Vagina (tissue), 2 donors: Measurements from ENCODE around the gene PGAM1. TPM values are rescaled to one million over a fixed set of nuclear protein-coding genes. Genes with fewer than 3 reads are reported as not detected.

ENCODE experiments used
- DNase-seq, 2 donors: peaks; one replicate each; pipeline ENCODE4 v3.0.0-alpha.2; 2017; ENCODE audit errors: extremely low spot score in 2 of 2
- H3K27ac ChIP-seq: fragments of 200-600 bp; sonication (generic); one replicate; pipeline ENCODE4 v1.5.1; 2019
- H3K27me3 ChIP-seq: fragments of 200-600 bp; sonication (generic); one replicate; pipeline ENCODE4 v1.5.1; 2019
- H3K36me3 ChIP-seq, 2 donors: fragments of 200-600 bp; sonication (generic); one replicate each; pipeline ENCODE4 v1.5.1; 2017 to 2019
- H3K4me1 ChIP-seq: fragments of 200-600 bp; sonication (generic); one replicate; pipeline ENCODE4 v1.5.1; 2019
- H3K4me3 ChIP-seq, 2 donors: fragments of 200-600 bp; sonication (generic); 1 replicate in 1 of 2; 2 replicates in 1 of 2; pipeline ENCODE4 v1.5.1; 2016 to 2019
- H3K9me3 ChIP-seq: fragments of 200-600 bp; sonication (generic); one replicate; pipeline ENCODE4 v1.5.1; 2019
- POLR2A ChIP-seq, 2 donors: fragments of 450-650 bp; IDR thresholded peaks; one replicate each; pipeline ENCODE4 v1.6.1; 2017; ENCODE audit warnings: antibody characterized with exemption in 2 of 2, mild to moderate bottlenecking in 2 of 2, moderate library complexity in 2 of 2
- POLR2AphosphoS5 ChIP-seq, 2 donors: sonication (generic); formaldehyde crosslinking; IDR thresholded peaks; one replicate each; pipeline ENCODE4 v1.9.0; 2017; ENCODE audit warnings: antibody characterized with exemption in 2 of 2, mild to moderate bottlenecking in 2 of 2, low read depth in 1 of 2; ENCODE audit not compliant: insufficient read depth in 1 of 2
- intact Hi-C: fragments of 100-400 bp; cut with DNase I; formaldehyde crosslinking; loops from one replicate; pipeline ENCODE4 v1.15.1; 2023
- total RNA-seq: library from RNA; depleted of rRNA; stranded (reverse); fragments of >200 nt; gene quantifications from one replicate; pipeline ENCODE4 v1.2.3, GENCODE V29; 2016
- TF ChIP-seq, protein P1 (sequence below), 3 experiments: fragments of 450-650 bp in 2 of 3; fragments of 200-600 bp in 1 of 3; sonication (generic) in 1 of 3; IDR thresholded peaks; one replicate each; pipeline ENCODE4 v1.5.1; 2017 to 2019; ENCODE audit warnings: antibody characterized with exemption in 3 of 3, mild to moderate bottlenecking in 2 of 3, moderate library complexity in 2 of 3

PGAM1 gene
- total RNA-seq, 1 donor from 2014 or later, result 224 TPM

DNA sequence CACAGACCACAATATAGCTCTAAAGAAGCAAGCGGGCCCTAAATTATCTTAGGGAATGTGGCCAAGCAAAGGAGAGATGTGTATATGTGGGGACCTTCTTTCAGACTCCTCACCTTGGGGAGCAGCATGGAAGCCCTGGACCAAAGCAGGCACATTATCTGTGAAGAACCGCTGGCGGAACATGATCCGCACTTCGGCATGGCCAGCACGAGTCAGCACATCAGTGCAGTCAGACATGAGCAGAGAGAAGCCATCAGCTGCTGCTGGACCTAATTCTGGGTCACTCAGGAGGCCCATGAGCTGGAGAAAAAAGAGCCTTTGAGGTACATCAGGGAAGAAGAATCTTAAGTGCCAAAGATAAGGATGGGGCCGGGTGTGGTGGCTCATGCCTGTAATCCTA is 33.9 kb downstream of the PGAM1 start:
- H3K27ac ChIP-seq, result no peak overlapping the region
- intact Hi-C loops, result no loop called here
- DNase-seq, result no peak

DNA sequence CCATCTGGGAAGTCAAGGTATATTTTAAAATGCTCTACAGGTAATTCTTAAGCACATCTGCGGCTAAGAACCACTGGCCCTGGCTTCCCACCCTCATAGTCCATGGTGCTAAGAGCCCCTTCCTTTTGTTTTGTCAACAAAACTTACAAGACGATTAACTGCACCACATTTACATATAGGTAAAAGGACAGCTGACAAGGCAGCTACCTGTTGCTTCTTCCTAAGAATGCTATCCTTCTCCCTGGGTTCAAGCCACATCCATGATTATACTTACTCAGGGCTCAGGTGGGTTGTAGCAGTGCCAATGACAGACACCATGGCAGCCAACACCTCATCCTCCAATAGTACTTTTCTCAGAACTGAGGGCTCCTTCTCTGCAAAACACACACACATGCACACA is 36.3 kb downstream of the PGAM1 start:
- Histone ChIP-seq H3K4me1 (peaks cover 19% of the 10 kb centered on the region), H3K4me3 (no peak overlapping the region), H3K27ac (no peak overlapping the region), H3K9me3 (no peaks in the 10 kb centered on the region), H3K36me3 (peaks cover 5 to 95% of the 10 kb centered on the region in 2 donors), H3K27me3 (no peaks in the 10 kb centered on the region)
- intact Hi-C loops, result loop anchor here (2.0 kb wide), 1 partner anchor 90 kb away; no protein-coding TSS in a partner anchor
- DNase-seq, result no peak
- TF ChIP-seq, protein P1, sequence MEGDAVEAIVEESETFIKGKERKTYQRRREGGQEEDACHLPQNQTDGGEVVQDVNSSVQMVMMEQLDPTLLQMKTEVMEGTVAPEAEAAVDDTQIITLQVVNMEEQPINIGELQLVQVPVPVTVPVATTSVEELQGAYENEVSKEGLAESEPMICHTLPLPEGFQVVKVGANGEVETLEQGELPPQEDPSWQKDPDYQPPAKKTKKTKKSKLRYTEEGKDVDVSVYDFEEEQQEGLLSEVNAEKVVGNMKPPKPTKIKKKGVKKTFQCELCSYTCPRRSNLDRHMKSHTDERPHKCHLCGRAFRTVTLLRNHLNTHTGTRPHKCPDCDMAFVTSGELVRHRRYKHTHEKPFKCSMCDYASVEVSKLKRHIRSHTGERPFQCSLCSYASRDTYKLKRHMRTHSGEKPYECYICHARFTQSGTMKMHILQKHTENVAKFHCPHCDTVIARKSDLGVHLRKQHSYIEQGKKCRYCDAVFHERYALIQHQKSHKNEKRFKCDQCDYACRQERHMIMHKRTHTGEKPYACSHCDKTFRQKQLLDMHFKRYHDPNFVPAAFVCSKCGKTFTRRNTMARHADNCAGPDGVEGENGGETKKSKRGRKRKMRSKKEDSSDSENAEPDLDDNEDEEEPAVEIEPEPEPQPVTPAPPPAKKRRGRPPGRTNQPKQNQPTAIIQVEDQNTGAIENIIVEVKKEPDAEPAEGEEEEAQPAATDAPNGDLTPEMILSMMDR (IDR thresholded peaks at IDR 0.05), result no peak
- TF ChIP-seq POLR2A (IDR thresholded peaks at IDR 0.05), result no peak
- no peak for TF ChIP-seq POLR2AphosphoS5 (IDR thresholded peaks at IDR 0.05; ENCODE audit: insufficient read depth in 1 of 2, low read depth in 1 of 2)

More for the DNA sequence above, 33.9 kb downstream of the PGAM1 start:
- Histone ChIP-seq H3K4me1 (peaks cover 20% of the 10 kb centered on the region), H3K4me3 (no peak overlapping the region), H3K27me3 (no peaks in the 10 kb centered on the region), H3K36me3 (peaks cover 5 to 89% of the 10 kb centered on the region in 2 donors), H3K9me3 (no peaks in the 10 kb centered on the region)
- TF ChIP-seq, protein P1 (IDR thresholded peaks at IDR 0.05), result no peak
- TF ChIP-seq POLR2A (IDR thresholded peaks at IDR 0.05) (no peak), POLR2AphosphoS5 (IDR thresholded peaks at IDR 0.05; ENCODE audit: insufficient read depth in 1 of 2, low read depth in 1 of 2) (no peak)

DNA sequence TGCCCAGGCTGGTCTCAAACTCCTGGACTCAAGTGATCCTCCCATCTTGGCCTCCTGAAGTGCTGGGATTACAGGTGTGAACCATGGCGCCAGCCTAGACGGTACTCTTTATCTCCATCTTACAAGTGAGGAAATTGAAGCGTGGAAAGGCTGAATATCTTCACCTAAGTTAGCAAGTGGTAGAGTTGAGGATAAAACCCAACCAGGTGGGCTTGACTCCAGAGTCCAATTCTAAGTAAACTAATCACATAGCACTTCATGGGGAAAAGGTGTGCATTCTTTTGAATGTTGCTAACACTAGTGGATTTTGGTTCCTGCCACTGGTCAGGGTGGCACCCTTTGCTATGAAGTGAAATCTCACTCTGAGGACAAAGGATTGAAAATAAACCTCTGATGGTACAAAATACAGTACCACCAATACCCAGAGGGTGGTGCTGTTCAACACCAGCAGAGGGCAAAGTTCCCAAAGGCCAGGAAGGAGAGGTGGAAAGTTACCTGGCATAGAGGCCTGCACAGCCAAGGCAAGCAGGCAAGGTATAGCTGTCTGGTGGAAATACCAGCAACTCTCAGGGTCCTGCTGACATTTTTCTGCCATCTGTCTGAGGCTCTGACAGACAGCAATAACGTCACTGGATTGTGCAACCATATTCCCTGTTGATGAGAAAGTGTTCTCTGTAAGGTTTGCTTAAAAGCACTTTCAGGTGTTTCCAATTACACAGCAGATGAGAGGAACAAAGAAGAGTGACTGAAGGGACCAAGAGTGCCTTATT is 37.6 kb downstream of the PGAM1 start:
- Histone ChIP-seq H3K36me3 (peaks cover 5 to 98% of the 10 kb centered on the region in 2 donors), H3K4me3 (no peak overlapping the region), H3K4me1 (peaks cover 30% of the 10 kb centered on the region), H3K27ac (peak overlapping the region; percentile 76), H3K9me3 (no peaks in the 10 kb centered on the region), H3K27me3 (no peaks in the 10 kb centered on the region)
- DNase-seq, result no peak
- intact Hi-C loops, result loop anchor here (2.0 kb wide), 1 partner anchor 89 kb away; no protein-coding TSS in a partner anchor
- TF ChIP-seq, protein P1 (IDR thresholded peaks at IDR 0.05), result peak; percentile 61 to 85 (median 80)
- no peak for TF ChIP-seq POLR2A (IDR thresholded peaks at IDR 0.05)
- peak in 1 of 2 donors; percentile 77 for TF ChIP-seq POLR2AphosphoS5 (IDR thresholded peaks at IDR 0.05; ENCODE audit: insufficient read depth in 1 of 2, low read depth in 1 of 2)

DNA sequence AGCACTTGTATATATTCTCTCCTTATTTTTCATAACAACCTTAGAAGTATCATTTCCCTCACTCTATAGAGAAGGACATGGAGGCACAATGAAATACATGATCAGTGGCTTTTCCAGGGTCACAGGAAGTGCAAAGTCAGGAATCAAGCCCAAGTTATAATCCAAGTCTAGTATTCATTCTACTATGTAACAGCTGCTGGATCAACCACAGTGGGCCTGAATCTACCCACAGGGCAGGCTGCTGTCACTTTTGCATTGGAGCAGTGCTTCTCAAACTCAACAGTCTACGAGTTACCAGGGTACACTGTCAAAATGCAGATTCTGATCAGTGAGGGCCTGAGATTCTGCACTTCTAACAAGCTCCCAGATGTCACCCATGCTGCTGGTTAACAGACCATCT is 38.2 kb downstream of the PGAM1 start:
- intact Hi-C loops, result no loop called here
- no peak for DNase-seq
- H3K27ac ChIP-seq, result peak overlapping the region; percentile 76
- peaks cover 5 to 98% of the 10 kb centered on the region in 2 donors for H3K36me3 ChIP-seq
- TF ChIP-seq, protein P1 (IDR thresholded peaks at IDR 0.05), result no peak
- no peak for TF ChIP-seq POLR2A (IDR thresholded peaks at IDR 0.05)
- no peak for TF ChIP-seq POLR2AphosphoS5 (IDR thresholded peaks at IDR 0.05; ENCODE audit: insufficient read depth in 1 of 2, low read depth in 1 of 2)
- no peaks in the 10 kb centered on the region for H3K9me3 ChIP-seq
- H3K4me3 ChIP-seq, result no peak overlapping the region
- peaks cover 32% of the 10 kb centered on the region for H3K4me1 ChIP-seq
- H3K27me3 ChIP-seq, result no peaks in the 10 kb centered on the region

DNA sequence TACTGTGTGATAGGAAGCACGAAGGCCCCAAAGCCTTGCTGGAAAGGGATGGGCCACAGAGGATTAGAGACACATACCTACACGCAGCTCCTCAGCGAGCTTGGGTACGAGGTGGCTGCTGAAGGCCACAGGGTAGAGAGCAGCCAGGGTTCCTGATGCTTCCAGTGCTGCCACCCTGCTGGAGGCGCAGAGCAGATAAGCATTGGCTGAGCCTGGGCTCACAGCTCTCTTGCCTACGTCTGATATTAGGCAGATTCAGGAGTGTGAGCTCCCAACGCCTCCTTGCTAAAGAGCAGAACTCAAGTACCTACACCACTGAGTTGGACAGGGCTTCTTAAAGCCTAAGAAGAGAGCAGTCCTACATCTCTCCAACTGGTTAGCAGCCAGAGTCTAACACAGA is 40.0 kb downstream of the PGAM1 start:
- no peak for DNase-seq
- H3K27ac ChIP-seq, result peak overlapping the region; percentile 76
- H3K36me3 ChIP-seq, result peaks cover 0 to 98% of the 10 kb centered on the region in 2 donors
- no peaks in the 10 kb centered on the region for H3K27me3 ChIP-seq
- intact Hi-C loops, result no loop called here
- peaks cover 32% of the 10 kb centered on the region for H3K4me1 ChIP-seq
- TF ChIP-seq POLR2AphosphoS5 (IDR thresholded peaks at IDR 0.05; ENCODE audit: insufficient read depth in 1 of 2, low read depth in 1 of 2), result no peak
- no peak for TF ChIP-seq POLR2A (IDR thresholded peaks at IDR 0.05)
- H3K9me3 ChIP-seq, result no peaks in the 10 kb centered on the region
- H3K4me3 ChIP-seq, result no peak overlapping the region
